Upper lobe of right lung (tissue), 1 donor: Measurements from ENCODE around the gene HTT. TPM values are rescaled to one million over a fixed set of nuclear protein-coding genes. Genes with fewer than 3 reads are reported as not detected.

Experiments
- ATAC-seq: fragments of 200-7000 bp; cut with Tn5 transposase; one replicate; pipeline ENCODE4 v1.9.1; 2020; ENCODE audit warnings: mild to moderate bottlenecking, moderate library complexity
- DNase-seq: peaks from one replicate; pipeline ENCODE4 v3.0.0-alpha.2; 2020
- H3K27ac ChIP-seq: fragments of 200-600 bp; one replicate; pipeline ENCODE4 v1.8.0; 2022
- H3K27me3 ChIP-seq: fragments of 200-600 bp; one replicate; pipeline ENCODE4 v1.8.0; 2022; ENCODE audit warnings: mild to moderate bottlenecking
- H3K36me3 ChIP-seq: fragments of 200-600 bp; one replicate; pipeline ENCODE4 v1.8.0; 2022
- H3K4me1 ChIP-seq: fragments of 200-600 bp; one replicate; pipeline ENCODE4 v1.8.0; 2022
- H3K4me3 ChIP-seq: fragments of 200-600 bp; one replicate; pipeline ENCODE4 v1.8.0; 2022; ENCODE audit warnings: mild to moderate bottlenecking
- H3K9me3 ChIP-seq: fragments of 200-600 bp; one replicate; pipeline ENCODE4 v1.8.0; 2022
- CTCF ChIP-seq: fragments of 200-600 bp; IDR thresholded peaks from one replicate; pipeline ENCODE4 v1.8.0; 2022; ENCODE audit warnings: antibody characterized with exemption
- intact Hi-C: fragments of 100-400 bp; cut with DNase I; formaldehyde crosslinking; loops from one replicate; pipeline ENCODE4 v1.11.0; 2022
- long read RNA-seq: library from polyadenylated mRNA; unstranded; transcript quantifications from one replicate; pipeline ENCODE4 v2.0.0, GENCODE V29; 2021
- total RNA-seq: library from RNA; stranded (reverse); fragmentation: NEBNext Ultra II Directional; extraction: Animal tissue kit (Norgen Biotek cat#: 25700); gene quantifications from one replicate; pipeline ENCODE4 v1.2.1, GENCODE V29; 2021
- donor health status: DM: no; HTN: yes; CAD: no; lungs with severe emphysema.

HTT gene
- 73.6 TPM for total RNA-seq
- long read RNA-seq, partial matches to known transcripts = 36 of 71 reads
- long read RNA-seq, other reads (novel, unspliced or antisense) = 35 of 71 reads

- H3K4me3 ChIP-seq = peak within 1 kb of the TSS; percentile 81
- no peaks in the 10 kb centered on the region for H3K36me3 ChIP-seq
- no peaks in the 10 kb centered on the region for H3K27me3 ChIP-seq
- peak; percentile 14 for TF ChIP-seq CTCF
- H3K4me1 ChIP-seq = peaks cover 20% of the 10 kb centered on the region
- H3K27ac ChIP-seq = peak within 1 kb of the TSS; percentile 86
- H3K9me3 ChIP-seq = no peaks in the 10 kb centered on the region
- intact Hi-C loops = loop anchor here (10.0 kb wide), 1 partner anchor 211 kb away; no protein-coding TSS in a partner anchor
- peak; percentile 94 for ATAC-seq
- peak; percentile 99 for DNase-seq
These were observed at the start of gene HTT, which contains the start of gene HTT-AS for GRCh38 chr4:3074078-3074845. TSS of gene HTT (plus strand) at chr4:3074681. CDS start at chr4:3074826, 145 bp downstream. TSS of gene HTT-AS (minus strand) at chr4:3074538.

GRCh38 chr4:3025881-3026280, 48.6 kb upstream of the HTT start:
- H3K36me3 ChIP-seq = no peaks in the 10 kb centered on the region
- no peaks in the 10 kb centered on the region for H3K27me3 ChIP-seq
- H3K4me1 ChIP-seq = no peaks in the 10 kb centered on the region
- TF ChIP-seq CTCF = no peak
- ATAC-seq (no peak), DNase-seq (no peak)
- intact Hi-C loops = no loop called here
- no peak overlapping the region for H3K27ac ChIP-seq
- no peaks in the 10 kb centered on the region for H3K9me3 ChIP-seq
- no peak overlapping the region for H3K4me3 ChIP-seq

GRCh38 chr4:3026540-3026939, 47.9 kb upstream of the HTT start:
- no peaks in the 10 kb centered on the region for H3K36me3 ChIP-seq
- no peaks in the 10 kb centered on the region for H3K9me3 ChIP-seq
- H3K4me3 ChIP-seq = no peak overlapping the region
- DNase-seq (no peak), ATAC-seq (no peak)
- no peaks in the 10 kb centered on the region for H3K4me1 ChIP-seq
- intact Hi-C loops = no loop called here
- H3K27ac ChIP-seq = no peak overlapping the region
- TF ChIP-seq CTCF = no peak
- H3K27me3 ChIP-seq = no peaks in the 10 kb centered on the region

- Histone ChIP-seq H3K4me1 (no peaks in the 10 kb centered on the region), H3K4me3 (no peak overlapping the region), H3K9me3 (no peaks in the 10 kb centered on the region), H3K36me3 (no peaks in the 10 kb centered on the region), H3K27me3 (no peaks in the 10 kb centered on the region), H3K27ac (no peak overlapping the region)
- no peak for DNase-seq
- ATAC-seq = no peak
- intact Hi-C loops = no loop called here
- no peak for TF ChIP-seq CTCF
These were observed 45.0 kb upstream of the HTT start for GRCh38 chr4:3029464-3029863.

GRCh38 chr4:3030566-3031356, 43.7 kb upstream of the HTT start:
- H3K36me3 ChIP-seq = no peaks in the 10 kb centered on the region
- TF ChIP-seq CTCF = no peak
- no peaks in the 10 kb centered on the region for H3K4me1 ChIP-seq
- intact Hi-C loops = no loop called here
- H3K27me3 ChIP-seq = no peaks in the 10 kb centered on the region
- H3K9me3 ChIP-seq = no peaks in the 10 kb centered on the region
- no peak overlapping the region for H3K4me3 ChIP-seq
- H3K27ac ChIP-seq = no peak overlapping the region
- DNase-seq = no peak
- peak; percentile 15 for ATAC-seq
